GM21529 (cell line): ENCODE measurements around the gene NHSL2.

Experiments used
- ATAC-seq: cut with Tn5 transposase; IDR thresholded peaks from one replicate; pipeline ENCODE4 v1.9.1; 2021; ENCODE audit not compliant: unreplicated experiment

Gene NHSL2

GRCh38 chrX:72016881-72017783, 106.5 kb downstream of the NHSL2 start:
- ATAC-seq, result no peak

- ATAC-seq, result peak; percentile 60
Measured at GRCh38 chrX:72018277-72019112, 107.8 kb downstream of the NHSL2 start.

- ATAC-seq, result no peak
Measured at GRCh38 chrX:72019487-72019886, 108.8 kb downstream of the NHSL2 start.

GRCh38 chrX:72020204-72020603, 109.6 kb downstream of the NHSL2 start:
- ATAC-seq, result no peak

- peak; percentile 75 for ATAC-seq
Measured at GRCh38 chrX:72020788-72021187, 110.1 kb downstream of the NHSL2 start.

- ATAC-seq, result no peak
Measured at GRCh38 chrX:72021975-72022374, 111.3 kb downstream of the NHSL2 start.

GRCh38 chrX:72023071-72023470, 112.4 kb downstream of the NHSL2 start:
- no peak for ATAC-seq

- ATAC-seq, result no peak
Measured at GRCh38 chrX:72025236-72025770, 114.7 kb downstream of the NHSL2 start.

GRCh38 chrX:72026341-72027023, 115.8 kb downstream of the NHSL2 start:
- peak; percentile 48 for ATAC-seq

GRCh38 chrX:72027024-72027913, 116.6 kb downstream of the NHSL2 start:
- ATAC-seq, result no peak

- ATAC-seq, result no peak
Measured at GRCh38 chrX:72027914-72028307, 117.3 kb downstream of the NHSL2 start.

GRCh38 chrX:72028701-72029470, 118.2 kb downstream of the NHSL2 start:
- no peak for ATAC-seq

GRCh38 chrX:72029483-72030411, 119.1 kb downstream of the NHSL2 start:
- ATAC-seq, result no peak

GRCh38 chrX:72030431-72030830, 119.8 kb downstream of the NHSL2 start:
- ATAC-seq, result no peak

- no peak for ATAC-seq
Measured at GRCh38 chrX:72031118-72031517, 120.5 kb downstream of the NHSL2 start.

GRCh38 chrX:72031634-72032033, 121.0 kb downstream of the NHSL2 start:
- no peak for ATAC-seq

GRCh38 chrX:72037601-72038000, 127.0 kb downstream of the NHSL2 start:
- ATAC-seq, result no peak

GRCh38 chrX:72038016-72038415, 127.4 kb downstream of the NHSL2 start:
- ATAC-seq, result no peak
